NCI-H2227 (cell line): ENCODE results near the gene MED14.

Experiments used
- DNase-seq: peaks from one replicate; lab custom pipeline; 2025; ENCODE audit not compliant: unreplicated experiment; lab: John Stamatoyannopoulos, UW

Gene MED14

DNA sequence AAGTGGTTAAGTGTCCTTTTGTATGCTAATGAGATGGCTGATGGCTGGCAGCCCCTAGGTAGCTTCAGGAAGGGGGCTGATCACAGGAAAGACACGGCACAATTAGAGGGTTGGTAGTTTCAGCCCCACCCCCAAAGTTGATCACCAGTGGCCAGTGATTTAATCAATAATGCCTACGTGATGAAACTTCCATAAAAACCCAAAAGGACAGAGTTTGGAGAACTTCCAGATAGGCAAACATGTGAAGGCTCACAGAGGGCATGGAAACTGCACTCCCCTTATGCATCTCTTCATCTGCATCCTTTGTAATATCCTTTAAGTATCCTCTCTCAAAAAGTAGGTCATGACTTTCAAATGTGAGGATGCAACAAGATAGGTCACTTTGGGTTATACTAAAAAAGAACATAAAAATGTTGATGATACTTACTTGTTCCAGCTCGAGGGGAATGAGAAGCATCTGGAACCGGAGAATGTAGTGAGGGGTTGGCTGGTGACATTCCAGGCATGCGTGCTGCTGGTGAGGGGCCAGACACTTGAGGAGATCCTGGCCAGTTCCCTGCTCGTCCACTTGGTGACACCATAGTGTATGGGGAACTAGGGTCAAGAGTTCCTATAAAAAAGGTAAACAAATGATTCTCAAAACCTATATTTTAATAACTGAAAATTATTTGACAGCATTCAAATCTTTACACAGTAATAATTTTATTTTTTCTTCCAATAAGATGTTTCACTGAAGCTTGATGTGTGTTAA lies 71.3 kb downstream of the MED14 start:
- DNase-seq, result no peak

DNA sequence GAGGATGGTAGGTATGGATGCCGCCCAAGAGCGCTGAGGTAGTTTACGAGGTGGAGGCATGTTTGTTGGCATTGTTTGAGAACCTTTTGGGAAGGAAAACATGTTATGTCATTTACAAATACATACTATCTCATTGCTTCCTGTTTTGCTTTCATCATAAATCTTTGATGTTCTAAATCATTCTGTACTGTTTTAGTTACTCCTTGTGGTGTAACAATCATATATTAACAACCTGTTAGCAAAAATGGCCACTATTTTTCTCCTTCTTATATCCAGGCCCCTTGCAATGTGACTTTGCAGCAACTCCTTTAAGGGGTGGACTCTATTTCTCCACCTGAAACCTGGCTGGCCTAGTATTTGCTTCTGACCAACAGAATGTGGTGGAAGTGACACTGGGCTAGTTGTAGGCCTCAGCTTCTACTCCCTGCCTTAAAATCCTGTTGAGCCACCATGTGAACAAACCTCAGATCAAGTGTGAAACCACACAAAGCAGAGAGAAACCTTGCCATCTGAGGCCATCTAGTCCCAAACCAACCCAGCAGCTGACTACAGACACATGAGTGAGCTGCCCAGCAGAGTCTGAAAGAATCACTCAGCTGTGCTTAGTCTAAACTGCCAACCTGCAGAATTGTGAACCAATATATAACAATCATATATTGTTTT lies 72.1 kb downstream of the MED14 start:
- no peak for DNase-seq

DNA sequence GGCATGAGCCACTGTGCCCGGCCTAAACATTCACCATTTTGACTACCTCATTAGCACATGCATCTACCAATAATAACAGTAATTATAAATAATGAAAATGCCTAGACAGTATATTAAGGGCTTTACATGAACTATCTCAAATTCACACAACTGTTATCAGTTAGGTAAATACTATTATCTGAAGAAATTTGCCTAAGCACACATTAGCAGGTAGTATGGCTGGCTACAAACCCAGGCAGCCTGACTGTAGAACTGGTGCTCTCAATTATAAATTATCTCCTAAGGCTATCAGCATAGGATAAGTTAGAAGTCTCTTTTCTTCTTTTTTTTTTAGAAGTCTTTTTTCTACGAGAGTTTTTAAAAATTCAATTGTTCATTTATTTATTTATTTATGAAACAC lies 73.9 kb downstream of the MED14 start:
- DNase-seq, result no peak

DNA sequence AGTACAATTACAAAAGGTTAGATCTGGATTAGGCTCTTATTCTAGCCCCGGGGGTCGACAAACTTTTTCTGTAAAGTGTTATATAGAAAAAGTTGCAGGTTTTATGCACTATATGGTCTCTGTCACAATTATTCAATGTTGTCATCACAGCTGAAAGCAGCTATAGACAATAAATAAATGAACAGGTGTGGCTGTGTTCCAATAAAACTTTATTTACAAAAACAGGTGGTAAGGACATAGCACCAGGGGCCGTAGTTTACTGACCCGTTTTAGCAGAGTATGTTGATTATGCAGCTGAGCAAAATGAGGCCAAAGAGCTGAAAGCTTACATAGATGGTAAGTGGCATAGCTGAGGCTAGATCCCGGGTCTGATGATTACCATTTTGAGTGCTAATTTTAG lies 75.0 kb downstream of the MED14 start:
- DNase-seq, result no peak

DNA sequence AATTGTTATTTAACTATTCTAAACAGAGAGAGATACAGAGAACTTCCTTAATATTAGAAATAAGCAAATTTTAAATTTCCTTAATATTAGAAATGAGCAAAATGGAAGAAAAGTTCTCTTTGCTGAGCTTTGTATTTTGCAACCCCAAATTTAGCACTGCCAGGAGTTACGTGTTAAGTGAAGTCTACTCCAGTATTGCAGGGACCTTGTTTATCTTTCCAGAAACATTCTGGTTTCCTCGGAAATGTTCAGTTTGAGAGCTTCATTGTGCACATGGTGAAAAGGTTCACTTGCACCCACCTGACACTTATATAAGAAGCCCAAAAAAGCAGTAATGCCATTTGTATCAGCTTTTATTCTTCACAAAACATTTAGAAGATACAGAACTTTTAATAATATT lies 81.8 kb downstream of the MED14 start:
- no peak for DNase-seq

DNA sequence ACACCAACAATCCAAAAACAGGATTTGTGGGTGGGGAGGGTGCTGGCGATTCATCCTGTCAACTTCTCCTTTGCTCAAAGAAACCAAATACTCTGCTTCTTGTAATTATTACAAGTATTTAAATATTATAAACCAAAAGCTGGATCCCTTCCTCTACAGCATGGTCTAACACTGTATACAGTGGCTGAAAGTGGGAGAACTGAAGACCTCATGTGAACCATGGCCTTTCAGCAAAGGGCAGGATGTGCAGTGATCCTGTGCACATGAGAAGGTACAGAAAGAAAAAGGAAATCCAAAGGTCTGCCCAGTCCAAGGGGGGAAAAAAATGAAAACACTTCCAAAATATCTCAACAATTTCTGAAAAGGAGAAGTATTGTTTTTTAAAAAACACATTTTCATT lies 82.7 kb downstream of the MED14 start:
- DNase-seq, result no peak

DNA sequence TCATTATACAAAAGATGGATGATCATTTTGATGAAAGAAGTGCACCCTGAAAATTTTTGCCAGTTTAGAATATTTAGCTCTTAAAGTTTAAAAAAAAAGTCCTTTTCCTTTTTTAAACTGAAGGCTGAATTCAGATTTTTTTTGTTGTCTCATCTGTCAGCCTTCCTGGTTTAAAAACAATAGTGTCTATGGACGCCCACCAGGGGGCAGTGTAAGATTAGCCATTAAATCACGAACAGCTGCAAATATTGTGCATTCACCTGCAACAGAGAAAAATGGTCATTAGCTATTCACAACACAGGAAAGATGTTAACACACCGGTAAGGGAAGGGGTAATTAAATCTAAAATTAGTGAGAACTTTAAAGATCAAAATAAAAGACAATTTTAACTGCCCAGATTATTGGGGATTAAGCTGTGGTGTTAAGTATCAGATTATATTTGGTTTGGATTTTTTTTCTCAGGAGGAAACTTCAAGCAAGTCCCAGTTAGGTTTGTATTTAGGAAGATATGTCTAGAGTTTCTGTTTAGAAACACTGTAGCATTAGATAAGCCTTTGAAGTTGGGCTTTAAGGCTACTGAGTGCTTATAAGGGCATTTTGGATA lies 83.6 kb downstream of the MED14 start:
- DNase-seq, result peak; percentile 79

DNA sequence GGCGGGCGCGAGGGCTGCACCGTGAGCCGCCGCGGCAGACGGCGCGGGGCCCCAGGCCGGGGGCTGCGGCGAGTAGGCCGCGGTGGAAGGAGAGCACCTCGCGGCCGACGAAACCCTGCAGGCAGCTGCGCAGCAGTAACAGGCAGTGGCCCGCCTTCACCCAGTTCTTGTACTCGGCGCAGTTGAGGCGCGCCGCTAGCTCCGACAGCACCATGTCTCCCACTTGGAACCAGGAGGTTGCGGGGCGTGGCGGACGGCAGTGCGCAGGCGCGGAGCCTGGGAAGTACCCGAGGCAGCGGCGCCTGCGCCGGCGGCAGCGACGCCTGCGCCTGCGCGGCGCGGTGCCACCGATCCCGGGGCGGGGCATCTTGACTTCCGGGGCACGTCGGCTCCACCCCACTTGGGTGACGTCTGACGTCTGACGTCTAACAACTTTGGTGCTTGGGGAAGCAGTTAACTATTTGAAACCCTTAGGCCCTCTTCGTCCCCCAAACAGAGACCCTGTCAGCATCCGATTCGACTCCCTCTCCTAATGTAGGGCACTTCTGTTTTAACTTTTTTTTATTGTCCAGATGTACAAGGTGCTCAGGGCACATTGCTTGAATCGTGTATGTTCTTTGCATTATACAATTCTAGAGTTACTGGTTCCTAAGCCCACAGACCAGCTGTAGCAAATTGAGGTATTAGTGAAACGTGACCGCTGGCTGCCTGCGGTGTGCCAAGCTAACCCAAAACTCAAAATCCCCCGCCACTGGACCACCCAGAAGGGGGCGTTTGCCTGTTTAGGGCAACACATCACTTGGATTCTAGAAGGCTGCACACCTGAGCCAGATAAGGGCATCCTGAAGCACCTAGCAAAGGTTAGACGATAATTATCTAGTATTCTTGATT lies 87.8 kb downstream of the MED14 start, which contains the start of gene CXorf38:
Gene CXorf38, minus strand, starts transcription at position 255 of the 891 bp plus-strand sequence. Its CDS starts 41 bp downstream, at position 214.
- peak; percentile 99 for DNase-seq

DNA sequence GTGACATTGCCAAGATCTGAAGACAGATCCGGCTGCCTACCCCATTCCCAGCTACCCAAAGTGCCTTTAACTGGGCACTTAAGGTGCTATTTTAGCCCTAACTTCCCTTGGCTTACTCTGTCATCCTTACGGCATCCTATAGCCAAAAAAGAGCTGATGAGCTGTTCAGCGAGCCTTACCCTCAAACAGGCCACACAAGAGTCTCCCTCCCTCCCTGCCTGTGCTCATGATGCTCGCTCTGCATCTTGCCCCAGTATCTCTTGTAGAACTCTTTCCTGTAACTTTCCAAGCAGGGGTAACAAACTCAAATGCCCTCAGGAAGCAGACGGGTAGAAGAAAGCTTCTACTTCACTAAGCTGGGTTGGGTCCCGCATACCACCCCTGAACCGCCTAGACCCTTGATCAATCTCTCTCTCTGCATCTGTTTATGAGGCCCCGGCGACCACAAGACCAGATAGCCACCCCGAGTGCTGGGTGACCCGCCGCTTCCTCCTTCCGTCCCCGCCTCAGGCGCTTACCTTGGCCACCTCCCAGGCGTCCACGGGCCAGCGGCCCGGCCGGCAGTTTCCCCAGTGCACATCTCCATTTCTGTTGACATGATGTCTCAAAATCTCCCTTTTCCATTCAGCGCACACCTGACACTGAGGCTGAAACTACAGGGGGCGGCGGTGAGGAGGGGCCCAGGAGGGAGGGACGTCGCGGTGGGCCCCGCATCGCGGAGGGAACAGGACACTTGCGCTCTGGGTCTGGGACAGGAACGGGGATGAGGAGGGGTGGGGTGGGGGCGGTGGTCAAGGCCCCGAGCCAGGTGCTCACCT lies 88.6 kb downstream of the MED14 start:
- DNase-seq, result peak; percentile 53

DNA sequence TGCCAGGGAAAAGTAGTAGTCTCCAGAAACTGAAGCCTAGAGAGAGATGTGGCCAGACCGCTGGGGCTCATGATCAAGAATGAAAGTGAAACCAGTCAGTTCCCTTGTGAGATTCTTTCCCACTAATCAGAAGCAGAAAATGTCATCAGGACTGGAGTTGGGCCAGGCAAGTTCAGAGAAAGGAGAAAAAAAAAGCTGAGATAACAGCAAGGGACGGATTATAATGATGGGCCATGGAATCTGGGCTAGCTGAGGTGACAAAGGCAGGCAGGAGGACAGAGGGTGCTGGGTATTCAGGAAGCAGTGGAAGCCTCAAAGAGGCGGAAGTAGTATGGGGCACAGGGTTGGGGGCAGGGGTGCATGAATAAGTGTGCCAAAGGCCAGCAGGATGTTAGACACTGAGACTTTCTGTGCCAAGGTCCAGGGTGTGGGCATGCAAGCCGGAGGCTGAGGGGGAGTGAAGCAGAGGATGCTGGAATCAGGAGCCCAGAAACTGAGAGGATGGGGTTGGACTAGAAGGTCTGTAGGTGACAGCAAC lies 90.5 kb downstream of the MED14 start:
- DNase-seq, result no peak

DNA sequence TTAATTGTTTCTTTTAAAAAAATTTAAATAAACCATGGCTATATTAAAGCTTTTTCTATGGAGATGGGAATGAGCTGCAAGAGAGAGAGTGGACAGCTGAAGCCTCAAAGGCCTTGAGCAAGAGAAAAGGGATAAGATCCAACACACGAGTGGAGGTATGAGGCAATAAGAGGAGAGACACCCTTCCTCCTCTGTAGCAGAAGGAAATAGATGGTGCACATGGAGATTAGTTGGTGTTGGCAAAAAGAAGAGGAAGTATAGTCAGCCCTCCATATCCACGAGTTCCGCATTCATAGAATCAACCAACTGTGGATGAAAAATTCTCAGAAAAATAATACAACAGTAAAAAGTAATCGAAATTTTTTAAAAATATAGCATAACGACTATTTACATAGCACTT lies 91.2 kb downstream of the MED14 start:
- no peak for DNase-seq

DNA sequence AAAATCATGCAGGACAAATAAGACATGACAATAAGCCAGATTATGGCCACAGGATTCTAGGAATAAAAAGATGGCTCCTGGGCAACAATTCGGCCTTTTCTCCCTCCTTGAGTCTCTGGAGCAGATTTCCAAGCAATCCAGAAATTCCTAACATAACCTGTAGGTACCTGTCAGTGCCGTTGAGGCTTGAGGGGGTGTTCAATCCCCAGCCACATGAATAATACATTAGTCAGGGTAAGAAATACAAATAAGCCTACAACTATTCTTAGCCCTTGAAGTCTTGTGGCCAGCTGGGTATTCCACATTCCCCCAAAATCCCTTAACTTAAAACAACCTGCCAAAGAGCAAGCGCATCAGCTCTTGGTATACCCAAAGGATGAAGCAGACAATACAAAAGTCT lies 97.7 kb downstream of the MED14 start:
- no peak for DNase-seq

DNA sequence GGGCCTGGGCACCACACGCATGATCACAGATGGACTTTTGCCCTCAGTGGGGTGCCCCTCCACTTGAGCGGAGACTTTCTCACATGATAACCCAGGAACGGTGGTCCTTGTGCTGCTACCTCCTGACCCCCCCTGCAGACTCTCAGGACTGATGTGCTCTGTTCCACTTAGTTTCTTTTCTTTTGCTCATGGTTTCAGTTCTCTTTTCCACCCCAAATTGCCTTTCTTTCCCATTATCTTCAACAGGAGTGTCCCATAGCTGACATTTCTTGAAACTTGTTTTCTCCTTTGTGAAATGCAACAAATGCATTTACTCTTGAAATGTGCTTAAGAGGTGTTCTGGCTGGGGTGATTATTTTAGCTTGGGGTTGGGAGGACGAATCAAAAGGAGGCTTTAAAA lies 103.1 kb downstream of the MED14 start:
- no peak for DNase-seq

DNA sequence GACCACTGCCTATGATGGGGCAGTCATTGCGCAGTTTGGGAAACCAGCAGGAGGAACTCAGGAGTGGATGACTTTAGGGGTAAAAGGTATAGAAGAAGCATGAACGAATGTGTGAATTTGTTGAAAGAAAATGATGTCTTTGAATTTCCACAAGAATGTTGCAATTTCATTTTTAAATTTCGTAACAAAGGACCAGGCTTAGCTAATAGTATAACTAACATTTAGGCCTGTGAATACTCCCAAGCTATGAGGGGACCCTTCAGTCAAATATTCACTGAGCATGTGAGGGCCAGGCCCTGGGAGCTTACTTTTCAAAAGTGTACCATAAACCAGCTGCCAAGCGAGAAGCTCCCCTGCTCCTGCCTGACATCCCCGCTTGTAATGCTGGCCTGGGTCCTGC lies 106.8 kb downstream of the MED14 start:
- no peak for DNase-seq

DNA sequence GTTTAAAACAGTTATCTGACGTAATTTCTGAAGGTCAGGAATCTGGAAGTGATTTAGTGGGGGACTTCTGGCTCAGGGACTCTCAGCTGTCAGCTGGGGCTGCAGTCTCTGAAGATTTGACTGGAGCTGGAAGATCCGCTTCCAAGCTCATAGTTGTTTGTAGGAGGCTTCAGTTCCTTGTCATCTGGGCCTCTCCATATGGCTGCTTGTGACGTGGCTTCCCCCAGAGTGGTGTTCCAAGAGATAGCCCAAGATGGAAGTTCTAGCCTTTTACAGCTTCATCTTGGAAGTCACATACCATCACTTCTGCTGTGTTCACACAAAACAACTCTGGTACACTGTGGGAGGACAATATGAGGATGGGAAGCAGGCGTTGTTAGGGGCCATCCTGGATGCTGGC lies 110.0 kb downstream of the MED14 start:
- DNase-seq, result no peak

DNA sequence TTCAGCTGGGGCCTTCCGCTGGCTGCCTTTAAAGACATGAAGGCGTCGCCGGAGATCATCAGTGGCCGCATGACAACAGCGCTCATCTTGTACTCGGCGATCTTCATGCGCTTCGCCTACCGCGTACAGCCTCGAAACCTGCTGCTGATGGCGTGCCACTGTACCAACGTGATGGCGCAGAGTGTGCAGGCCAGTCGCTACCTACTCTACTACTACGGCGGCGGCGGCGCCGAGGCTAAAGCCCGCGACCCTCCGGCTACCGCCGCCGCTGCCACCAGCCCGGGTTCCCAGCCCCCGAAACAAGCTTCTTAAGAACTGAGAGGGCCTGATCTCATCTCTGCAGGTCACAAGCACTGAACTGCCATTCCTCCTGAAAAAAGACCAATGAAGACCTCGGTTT lies 111.7 kb downstream of the MED14 start:
- DNase-seq, result no peak

DNA sequence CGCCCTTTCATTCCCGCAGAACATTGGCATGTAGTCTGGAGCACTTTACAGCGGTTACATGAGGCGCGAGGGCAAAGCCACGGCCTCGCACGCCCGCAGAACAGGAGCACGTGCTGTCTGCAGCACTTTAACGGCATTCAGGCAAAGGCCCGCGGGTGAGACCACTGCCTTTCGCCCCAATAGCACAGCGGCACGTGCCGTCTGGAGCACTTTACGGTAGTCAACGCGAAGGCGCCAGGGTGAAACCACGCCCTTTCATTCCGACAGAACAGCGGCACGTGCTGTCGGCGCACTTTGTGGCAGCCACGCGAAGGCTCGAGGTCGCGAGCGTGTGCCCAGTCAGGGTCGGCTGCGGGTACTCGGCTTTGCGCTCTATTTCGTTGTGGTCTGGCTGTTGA lies 112.2 kb downstream of the MED14 start, which contains the start of gene MPC1L:
Gene MPC1L, plus strand, starts transcription at position 290 of the 398 bp plus-strand sequence. CDS start 138 bp downstream, outside the sequence.
- no peak for DNase-seq

DNA sequence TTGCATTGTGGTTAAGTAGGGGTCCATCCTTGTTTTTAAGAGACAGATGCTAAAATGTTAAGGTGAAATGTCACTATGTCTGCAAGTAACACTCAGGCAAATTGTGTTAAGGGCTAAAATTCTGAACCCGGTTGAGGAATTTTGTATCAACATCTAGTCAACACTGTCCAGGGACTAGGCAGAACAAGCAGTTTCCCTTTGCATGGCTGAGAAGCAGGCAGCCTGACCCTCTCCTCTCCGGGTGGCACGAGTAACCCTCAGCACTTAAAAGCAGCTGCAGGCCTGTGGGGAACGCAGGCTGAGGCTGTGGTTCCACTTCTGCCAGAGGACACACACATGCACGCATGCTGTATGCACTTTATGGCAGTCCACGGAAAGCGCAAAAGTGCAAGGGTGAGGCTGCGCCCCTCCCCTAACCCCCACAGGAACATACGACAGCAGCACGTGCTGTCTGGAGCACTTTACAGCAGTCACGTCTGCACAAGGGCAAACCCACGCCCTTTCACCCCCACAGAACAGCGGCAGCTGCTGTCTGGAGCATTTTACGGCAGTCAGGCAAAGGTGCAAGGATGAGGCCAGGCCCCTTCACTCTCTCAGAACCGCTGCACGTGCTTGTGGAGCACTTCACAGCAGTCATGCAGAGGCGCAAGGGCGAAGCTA lies 112.7 kb downstream of the MED14 start:
- DNase-seq, result no peak

DNA sequence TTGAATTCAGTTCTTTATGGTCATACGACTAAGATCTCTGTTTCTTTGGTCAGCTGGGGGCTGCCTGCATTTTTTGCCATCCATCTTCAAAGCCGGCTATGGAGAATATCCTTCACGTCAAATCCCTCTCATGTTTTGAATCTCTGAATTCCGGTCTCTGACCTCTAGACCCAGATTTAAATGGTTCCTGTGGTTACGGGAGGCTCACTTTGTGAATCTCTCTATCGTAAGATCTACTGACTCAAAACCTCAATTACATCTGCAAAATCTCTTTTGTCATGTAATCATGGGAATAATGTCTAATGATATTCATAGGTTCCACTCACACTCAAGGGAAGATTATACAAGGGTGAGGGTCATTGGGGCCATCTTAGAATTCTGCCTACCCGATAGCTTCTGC lies 117.8 kb downstream of the MED14 start:
- DNase-seq, result peak; percentile 32

DNA sequence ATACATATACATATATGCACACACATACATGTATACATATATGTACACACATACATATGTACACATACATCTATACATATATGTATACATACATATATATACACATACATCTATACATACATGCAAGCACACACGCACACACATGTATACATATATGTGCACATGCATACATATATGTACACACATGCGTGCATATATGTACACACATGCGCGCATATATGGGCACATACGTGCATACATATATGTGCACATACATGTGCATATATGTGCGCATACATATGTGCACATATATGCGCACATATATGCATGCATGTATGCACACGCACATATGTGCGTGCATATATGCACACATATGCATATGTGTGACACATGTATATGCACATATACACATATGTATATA lies 119.4 kb downstream of the MED14 start:
- no peak for DNase-seq
